Right ventricle myocardium inferior (tissue), 1 donor: Measurements from ENCODE around the gene APOE. TPM values are rescaled to one million over a fixed set of nuclear protein-coding genes. Genes with fewer than 3 reads are reported as not detected.
"Not testable (repeated sequence)": the region's sequence is repeated elsewhere in the genome, so short reads cannot be mapped to it uniquely, and the experiment has no call there.

Experiments
- ATAC-seq: fragments of 200-7000 bp; cut with Tn5 transposase; one replicate; pipeline ENCODE4 v1.9.1; 2020; ENCODE audit warnings: mild to moderate bottlenecking, moderate library complexity
- DNase-seq: peaks from one replicate; pipeline ENCODE4 v3.0.0; 2021; ENCODE audit errors: missing footprints
- intact Hi-C: fragments of 100-400 bp; cut with DNase I; formaldehyde crosslinking; loops from one replicate; pipeline ENCODE4 v1.11.0; 2022
- total RNA-seq: library from RNA; stranded (reverse); fragmentation: NEBNext Ultra II Directional; extraction: Animal tissue kit (Norgen Biotek cat#: 25700); gene quantifications from one replicate; pipeline ENCODE4 v1.2.1, GENCODE V29; 2021
- donor health status: DM: no; HTN: yes; CAD: no; lungs with severe emphysema.

APOE gene
- total RNA-seq, 1 donor from 2014 or later: 9.9 TPM

- ATAC-seq, intact Hi-C loops: not testable (repeated sequence)
- DNase-seq: peak; percentile 1
Measured at GRCh38 chr19:44882619-44883397, 22.8 kb upstream of the APOE start.

DNA sequence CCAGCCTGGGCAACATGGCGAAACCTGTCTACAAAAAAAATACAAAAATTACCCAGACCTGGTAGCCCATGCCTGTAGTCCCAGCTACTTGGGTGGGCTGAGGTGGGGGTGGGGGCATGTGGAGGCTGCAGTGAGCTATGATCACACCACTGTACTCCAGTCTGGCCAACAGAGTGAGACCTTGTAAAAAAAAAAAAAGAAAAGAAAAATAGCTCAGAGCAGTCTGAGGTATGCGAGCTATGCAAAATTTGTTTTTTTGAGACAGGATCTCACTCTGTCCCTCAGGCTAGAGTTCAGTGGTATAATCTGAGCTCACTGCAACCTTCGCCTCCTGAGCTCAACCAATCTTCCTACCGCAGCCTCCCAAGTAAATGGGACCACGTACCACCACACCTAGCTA, 21.7 kb upstream of the APOE start:
- DNase-seq (no peak), ATAC-seq (no peak)
- intact Hi-C loops: no loop called here

DNA sequence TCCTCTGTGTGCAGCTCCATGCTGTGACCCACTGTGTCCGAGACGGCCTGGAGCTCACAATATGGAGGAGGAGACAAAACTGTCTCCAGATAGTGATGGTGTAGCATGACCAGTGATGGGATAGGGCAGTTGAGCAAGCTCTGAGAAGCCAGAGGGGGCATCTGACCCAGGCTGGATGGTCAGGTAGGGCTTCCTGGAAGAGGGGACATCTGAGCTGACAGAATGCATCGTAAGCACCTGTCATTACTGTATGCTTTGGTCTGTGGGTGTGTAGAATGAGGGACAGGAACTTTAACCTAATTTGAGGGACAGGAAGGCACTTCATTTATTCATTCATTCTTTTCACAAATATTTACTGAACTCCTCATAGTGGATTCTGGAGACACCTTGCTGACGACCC, 21.0 kb upstream of the APOE start:
- DNase-seq: no peak
- ATAC-seq: no peak
- intact Hi-C loops: no loop called here

DNA sequence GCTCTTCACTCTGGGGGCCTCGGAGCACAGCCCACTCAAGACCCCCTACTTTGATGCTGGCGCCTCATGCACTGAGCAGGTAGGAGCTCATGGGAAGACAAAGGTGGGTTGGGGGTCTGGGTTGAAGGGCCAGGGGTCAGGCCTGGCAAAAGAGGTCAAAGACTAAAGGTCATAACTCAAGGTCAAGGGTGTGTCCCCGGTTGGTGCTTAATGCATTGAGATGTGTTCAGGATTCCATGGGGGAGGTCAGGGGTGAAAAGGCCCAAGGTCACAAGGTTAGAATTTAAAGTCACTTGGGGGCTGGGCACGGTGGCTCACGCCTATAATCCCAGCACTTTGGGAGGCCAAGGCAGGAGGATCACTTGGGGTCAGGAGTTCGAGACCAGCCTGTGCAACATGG, 19.5 kb upstream of the APOE start:
- peak; percentile 3 for DNase-seq
- no peak for ATAC-seq
- intact Hi-C loops: no loop called here

- intact Hi-C loops: no loop called here
- DNase-seq: no peak
- ATAC-seq: no peak
Measured at GRCh38 chr19:44887648-44888047, 17.9 kb upstream of the APOE start.

- DNase-seq: peak; percentile 16
- intact Hi-C loops, ATAC-seq: not testable (repeated sequence)
Measured at GRCh38 chr19:44888335-44888734, 17.3 kb upstream of the APOE start.

DNA sequence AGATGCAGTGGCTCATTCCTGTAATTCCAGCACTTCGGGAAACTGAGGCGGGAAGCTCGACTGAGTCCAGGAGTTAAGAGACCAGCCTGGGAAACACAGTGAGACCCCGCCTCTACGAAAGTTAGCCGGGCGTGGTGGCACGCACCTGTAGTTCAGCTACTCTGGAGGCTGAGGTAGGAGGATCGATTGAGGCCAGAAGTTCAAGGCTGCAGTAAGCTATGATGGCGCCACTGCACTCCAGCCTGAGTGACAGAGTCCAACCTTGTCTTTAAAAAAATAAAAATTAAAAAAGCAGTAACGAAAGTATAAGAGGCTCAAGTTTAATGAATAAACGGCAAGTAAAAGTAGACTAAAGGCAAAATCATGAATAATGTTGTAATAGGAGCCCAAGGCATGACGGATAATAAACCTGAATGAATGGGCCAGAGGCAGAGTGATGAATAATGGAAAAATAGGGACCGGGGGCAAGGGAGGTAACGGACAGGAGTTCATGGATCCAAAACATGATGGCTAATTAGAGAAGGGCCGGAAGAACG, 15.7 kb upstream of the APOE start:
- no peak for ATAC-seq
- intact Hi-C loops: loop anchor here (2.0 kb wide), 2 partner anchors 43 to 65 kb away; partner anchors contain the start of genes CLPTM1 and NECTIN2
- DNase-seq: peak; percentile 71

GRCh38 chr19:44890366-44891015, 15.1 kb upstream of the APOE start:
- intact Hi-C loops: loop anchor here (2.0 kb wide), 2 partner anchors 44 to 64 kb away; partner anchors contain the start of genes CLPTM1 and NECTIN2
- DNase-seq (no peak), ATAC-seq (peak; percentile 93)

DNA sequence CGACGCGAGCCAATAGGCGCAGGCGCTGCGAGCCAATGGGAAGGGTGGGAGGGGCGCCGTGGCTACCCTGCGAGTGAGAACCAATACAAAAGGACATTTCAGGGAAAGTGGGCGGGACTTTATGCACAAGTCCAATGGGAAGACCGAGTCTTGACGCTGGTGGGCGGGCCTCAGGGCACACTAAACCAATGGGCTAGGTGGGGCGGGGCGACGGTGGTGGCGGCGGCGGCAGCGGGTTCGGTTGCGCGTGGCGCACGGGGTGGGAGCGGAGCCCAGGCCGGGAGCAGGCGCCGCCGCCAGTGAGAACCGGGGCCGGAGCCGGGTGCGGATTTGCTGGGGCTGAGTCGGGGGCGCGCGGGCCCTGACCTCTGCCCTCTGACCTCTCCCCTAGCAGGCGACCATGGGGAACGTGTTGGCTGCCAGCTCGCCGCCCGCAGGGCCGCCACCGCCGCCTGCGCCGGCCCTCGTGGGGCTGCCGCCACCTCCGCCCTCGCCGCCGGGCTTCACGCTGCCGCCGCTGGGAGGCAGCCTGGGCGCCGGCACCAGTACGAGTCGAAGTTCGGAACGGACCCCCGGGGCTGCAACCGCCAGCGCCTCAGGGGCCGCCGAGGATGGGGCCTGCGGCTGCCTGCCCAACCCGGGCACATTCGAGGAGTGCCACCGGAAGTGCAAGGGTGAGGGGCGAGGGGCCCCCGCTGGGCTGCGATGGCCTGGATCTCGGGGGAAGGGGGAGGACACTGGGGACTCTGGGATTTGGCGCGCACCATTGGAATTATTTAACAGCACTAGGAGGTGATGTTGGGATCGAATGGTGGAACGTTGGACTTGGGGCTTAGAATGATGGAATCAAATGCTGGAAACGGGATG, 14.3 kb upstream of the APOE start, which contains the start of gene TOMM40:
TOMM40 (plus strand) TSS at position 239 of the 867 bp plus-strand sequence; CDS start at position 401, 162 bp downstream.
- ATAC-seq (no peak), DNase-seq (peak; percentile 100)
- intact Hi-C loops: loop anchor here (2.0 kb wide), 2 partner anchors 44 to 64 kb away; partner anchors contain the start of genes CLPTM1 and NECTIN2

DNA sequence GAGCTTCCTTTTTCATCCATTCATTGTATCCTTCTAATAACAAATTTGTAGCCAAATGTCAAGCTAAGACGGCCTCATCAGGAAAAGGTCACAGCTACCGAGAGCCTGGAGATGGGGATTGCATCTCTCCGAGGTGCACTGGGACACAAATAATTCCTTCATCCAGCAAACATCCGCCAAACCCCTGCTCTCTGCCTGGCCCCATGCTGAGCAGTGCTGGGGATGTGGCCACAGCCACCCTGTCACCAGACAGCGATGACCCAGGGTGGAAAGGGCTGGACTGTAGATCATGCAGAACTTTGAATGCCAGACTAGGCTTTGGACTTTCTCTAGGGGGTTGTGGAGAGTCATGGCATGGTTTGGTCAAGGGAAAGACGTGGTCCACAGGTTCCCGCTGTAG, 12.7 kb upstream of the APOE start:
- DNase-seq: peak; percentile 9
- no peak for ATAC-seq
- intact Hi-C loops: no loop called here

GRCh38 chr19:44893332-44894051, 12.1 kb upstream of the APOE start:
- ATAC-seq (no peak), DNase-seq (peak; percentile 46)
- intact Hi-C loops: no loop called here

DNA sequence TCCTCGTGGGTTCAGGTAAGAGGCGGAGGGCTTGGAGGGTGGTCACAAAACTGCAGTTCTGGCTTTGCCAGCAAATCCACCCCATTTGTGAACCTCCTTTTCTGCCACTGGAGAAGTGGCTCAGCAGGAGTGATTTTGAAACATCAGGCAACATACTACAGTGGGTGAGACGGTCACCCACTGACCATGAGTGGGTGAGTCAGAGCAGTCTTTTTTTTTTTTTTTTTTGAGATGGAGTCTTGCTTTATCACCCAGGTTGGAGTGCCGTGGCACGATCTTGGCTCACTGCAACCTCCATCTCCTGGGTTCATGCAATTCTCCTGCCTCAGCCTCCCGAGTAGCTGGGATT, 11.6 kb upstream of the APOE start:
- intact Hi-C loops: no loop called here
- no peak for ATAC-seq

DNA sequence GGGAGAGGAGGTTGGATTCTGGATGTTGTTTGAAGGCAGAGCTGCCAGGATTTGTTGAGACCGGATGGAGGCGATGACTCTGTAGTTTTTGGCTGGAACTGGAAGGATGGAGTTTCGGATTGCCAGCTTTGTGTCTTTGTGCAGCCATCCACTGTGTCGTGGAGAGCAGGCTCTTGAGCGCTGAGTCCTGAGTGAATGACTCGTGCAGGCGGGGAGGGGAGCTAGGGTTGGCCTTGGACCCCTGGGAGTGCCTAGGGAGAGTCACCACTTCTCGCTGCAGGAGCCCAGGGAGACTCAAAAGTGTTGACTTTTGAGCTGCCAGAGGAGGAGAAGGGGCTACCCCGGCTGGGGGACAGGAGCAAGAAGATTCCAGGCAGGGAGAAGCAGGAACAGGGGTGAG, 10.7 kb upstream of the APOE start:
- no peak for DNase-seq
- ATAC-seq: no peak
- intact Hi-C loops: no loop called here

More for the DNA sequence above, 11.6 kb upstream of the APOE start:
- DNase-seq: peak; percentile 4

DNA sequence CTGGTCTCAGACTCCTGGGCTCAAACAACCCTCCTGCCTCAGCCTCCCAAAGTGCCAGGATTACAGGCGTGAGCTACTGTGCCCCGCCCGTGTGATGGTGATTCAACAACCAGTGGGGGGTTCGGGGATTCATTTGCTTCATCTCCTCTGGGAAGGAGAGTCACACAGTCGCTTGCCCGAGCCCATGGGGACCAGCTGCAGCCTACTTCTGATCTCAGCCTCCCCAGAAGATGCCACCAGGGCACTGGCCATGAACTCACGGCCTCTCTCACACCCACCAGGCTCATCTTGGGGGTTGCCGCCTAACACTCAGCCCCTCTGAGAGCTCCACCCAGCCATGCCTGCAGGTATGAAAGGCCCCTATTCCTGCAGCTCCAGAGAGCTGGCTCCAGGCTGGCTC, 7.8 kb upstream of the APOE start:
- intact Hi-C loops: no loop called here

GRCh38 chr19:44900328-44901244, 5.0 kb upstream of the APOE start:
- peak; percentile 60 for DNase-seq
- intact Hi-C loops: loop anchor here (10.0 kb wide), 1 partner anchor 434 kb away; no protein-coding TSS in a partner anchor
- ATAC-seq: no peak

More for the DNA sequence above, 7.8 kb upstream of the APOE start:
- DNase-seq (peak; percentile 22), ATAC-seq (no peak)

GRCh38 chr19:44903216-44903601, 2.4 kb upstream of the APOE start:
- no peak for ATAC-seq
- intact Hi-C loops: loop anchor here (10.0 kb wide), 1 partner anchor 432 kb away; no protein-coding TSS in a partner anchor

More at GRCh38 chr19:44903216-44903601, 2.4 kb upstream of the APOE start:
- peak; percentile 35 for DNase-seq
